Tibial nerve (tissue), 4 donors: ENCODE results near the gene S100A16.
A peak's percentile ranks its signal among the peaks of the same experiment; 100 is the strongest.

ENCODE experiments used
- EP300 ChIP-seq, 2 donors: sonication (generic); formaldehyde crosslinking; IDR thresholded peaks; one replicate each; pipeline ENCODE4 v1.6.1; 2017; ENCODE audit warnings: antibody characterized with exemption in 2 of 2, mild to moderate bottlenecking in 1 of 2
- POLR2A ChIP-seq, 2 donors: fragments of 450-650 bp; IDR thresholded peaks; one replicate each; pipeline ENCODE4 v1.6.1; 2017; ENCODE audit warnings: antibody characterized with exemption in 2 of 2, mild to moderate bottlenecking in 2 of 2, moderate library complexity in 2 of 2
- TF ChIP-seq, protein P1 (sequence below), 5 experiments: fragments of 200-600 bp in 3 of 5; fragments of 450-650 bp in 2 of 5; sonication (generic) in 3 of 5; IDR thresholded peaks; one replicate each; pipeline ENCODE4 v1.5.1; 2016 to 2019; ENCODE audit warnings: antibody characterized with exemption in 5 of 5, mild to moderate bottlenecking in 3 of 5, moderate library complexity in 2 of 5

DNA sequence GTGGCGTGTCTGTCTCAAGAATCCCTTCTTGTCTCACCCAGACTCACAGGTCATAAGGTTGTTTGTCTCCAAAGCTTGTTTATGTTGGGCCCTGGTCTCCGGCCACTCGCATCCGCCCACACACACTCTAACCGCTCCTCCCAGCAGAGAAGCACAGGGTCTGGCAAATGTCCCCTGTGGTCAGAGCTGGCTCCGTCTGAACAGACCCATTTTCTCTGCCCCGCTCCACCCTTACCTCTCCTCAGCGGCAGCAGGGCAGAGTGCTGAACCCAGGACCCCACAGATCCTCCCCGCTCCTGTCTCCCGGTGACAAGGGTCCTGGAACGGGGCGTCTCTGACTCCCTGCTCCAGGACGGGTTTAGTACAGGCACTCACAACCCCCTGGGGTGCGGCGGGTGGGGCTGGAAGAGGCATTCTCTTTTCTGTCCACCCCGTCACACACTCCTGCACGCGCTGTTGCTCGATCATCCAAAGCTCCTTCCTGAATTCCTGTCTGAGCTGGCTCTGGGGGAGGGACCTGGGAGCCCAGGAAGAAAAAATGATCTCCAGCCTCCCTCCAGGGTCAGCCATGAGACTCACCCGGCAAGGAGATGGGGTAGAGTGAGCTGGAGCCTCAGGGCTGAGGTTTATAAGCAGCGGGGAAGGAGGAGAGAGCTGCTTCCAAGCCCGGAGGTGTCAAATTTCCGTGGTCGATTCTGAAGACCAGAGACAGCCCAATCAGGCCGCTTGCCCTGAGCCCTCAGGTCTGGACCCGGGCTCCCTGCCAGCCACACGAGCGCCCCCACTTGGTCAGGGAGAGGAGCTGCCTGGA is 14.2 kb upstream of the S100A16 start, which contains the start of gene S100A13:
- TF ChIP-seq, protein P1, sequence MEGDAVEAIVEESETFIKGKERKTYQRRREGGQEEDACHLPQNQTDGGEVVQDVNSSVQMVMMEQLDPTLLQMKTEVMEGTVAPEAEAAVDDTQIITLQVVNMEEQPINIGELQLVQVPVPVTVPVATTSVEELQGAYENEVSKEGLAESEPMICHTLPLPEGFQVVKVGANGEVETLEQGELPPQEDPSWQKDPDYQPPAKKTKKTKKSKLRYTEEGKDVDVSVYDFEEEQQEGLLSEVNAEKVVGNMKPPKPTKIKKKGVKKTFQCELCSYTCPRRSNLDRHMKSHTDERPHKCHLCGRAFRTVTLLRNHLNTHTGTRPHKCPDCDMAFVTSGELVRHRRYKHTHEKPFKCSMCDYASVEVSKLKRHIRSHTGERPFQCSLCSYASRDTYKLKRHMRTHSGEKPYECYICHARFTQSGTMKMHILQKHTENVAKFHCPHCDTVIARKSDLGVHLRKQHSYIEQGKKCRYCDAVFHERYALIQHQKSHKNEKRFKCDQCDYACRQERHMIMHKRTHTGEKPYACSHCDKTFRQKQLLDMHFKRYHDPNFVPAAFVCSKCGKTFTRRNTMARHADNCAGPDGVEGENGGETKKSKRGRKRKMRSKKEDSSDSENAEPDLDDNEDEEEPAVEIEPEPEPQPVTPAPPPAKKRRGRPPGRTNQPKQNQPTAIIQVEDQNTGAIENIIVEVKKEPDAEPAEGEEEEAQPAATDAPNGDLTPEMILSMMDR (IDR thresholded peaks at IDR 0.05) = peak in 4 of 5 experiments; percentile 31 to 63 (median 44)
- TF ChIP-seq POLR2A (IDR thresholded peaks at IDR 0.05) = peak in 1 of 2 donors; percentile 60
- TF ChIP-seq EP300 (IDR thresholded peaks at IDR 0.05) = peak in 1 of 2 donors; percentile 85
